Measurements from ENCODE around the gene TMEM150B. TPM values are rescaled to one million over a fixed set of nuclear protein-coding genes. Genes with fewer than 3 reads are reported as not detected.

Gene TMEM150B
- total and polyA plus RNA-seq, 2 donors: 0.48 to 1.7 TPM

- no peak for DNase-seq (ENCODE audit: extremely low spot score)
- no peaks in the 10 kb centered on the region for H3K4me1 ChIP-seq (ENCODE audit: insufficient read depth)
- no peak overlapping the region for H3K27ac ChIP-seq (ENCODE audit: low read depth)
- WGBS: 87% methylated on average over 13 of the region's 13 CpGs
- H3K36me3 ChIP-seq (ENCODE audit: insufficient read depth): no peaks in the 10 kb centered on the region
- H3K4me3 ChIP-seq (ENCODE audit: low read depth, low read length): no peak overlapping the region
These were observed 46.6 kb downstream of the TMEM150B start for GRCh38 chr19:55278391-55279135.

GRCh38 chr19:55277494-55277893 is 47.6 kb downstream of the TMEM150B start:
- no peaks in the 10 kb centered on the region for H3K4me1 ChIP-seq (ENCODE audit: insufficient read depth)
- H3K27ac ChIP-seq (ENCODE audit: low read depth): no peak overlapping the region
- H3K4me3 ChIP-seq (ENCODE audit: low read depth, low read length): no peak overlapping the region
- DNase-seq (ENCODE audit: extremely low spot score): no peak
- WGBS: 93% methylated on average over 17 of the region's 17 CpGs
- H3K36me3 ChIP-seq (ENCODE audit: insufficient read depth): no peaks in the 10 kb centered on the region

GRCh38 chr19:55276720-55277430 is 48.3 kb downstream of the TMEM150B start:
- 89% methylated on average over 15 of the region's 15 CpGs for WGBS
- no peak for DNase-seq (ENCODE audit: extremely low spot score)
- Histone ChIP-seq H3K36me3 (ENCODE audit: insufficient read depth) (no peaks in the 10 kb centered on the region), H3K4me1 (ENCODE audit: insufficient read depth) (no peaks in the 10 kb centered on the region), H3K27ac (ENCODE audit: low read depth) (no peak overlapping the region), H3K4me3 (ENCODE audit: low read depth, low read length) (no peak overlapping the region)

DNA sequence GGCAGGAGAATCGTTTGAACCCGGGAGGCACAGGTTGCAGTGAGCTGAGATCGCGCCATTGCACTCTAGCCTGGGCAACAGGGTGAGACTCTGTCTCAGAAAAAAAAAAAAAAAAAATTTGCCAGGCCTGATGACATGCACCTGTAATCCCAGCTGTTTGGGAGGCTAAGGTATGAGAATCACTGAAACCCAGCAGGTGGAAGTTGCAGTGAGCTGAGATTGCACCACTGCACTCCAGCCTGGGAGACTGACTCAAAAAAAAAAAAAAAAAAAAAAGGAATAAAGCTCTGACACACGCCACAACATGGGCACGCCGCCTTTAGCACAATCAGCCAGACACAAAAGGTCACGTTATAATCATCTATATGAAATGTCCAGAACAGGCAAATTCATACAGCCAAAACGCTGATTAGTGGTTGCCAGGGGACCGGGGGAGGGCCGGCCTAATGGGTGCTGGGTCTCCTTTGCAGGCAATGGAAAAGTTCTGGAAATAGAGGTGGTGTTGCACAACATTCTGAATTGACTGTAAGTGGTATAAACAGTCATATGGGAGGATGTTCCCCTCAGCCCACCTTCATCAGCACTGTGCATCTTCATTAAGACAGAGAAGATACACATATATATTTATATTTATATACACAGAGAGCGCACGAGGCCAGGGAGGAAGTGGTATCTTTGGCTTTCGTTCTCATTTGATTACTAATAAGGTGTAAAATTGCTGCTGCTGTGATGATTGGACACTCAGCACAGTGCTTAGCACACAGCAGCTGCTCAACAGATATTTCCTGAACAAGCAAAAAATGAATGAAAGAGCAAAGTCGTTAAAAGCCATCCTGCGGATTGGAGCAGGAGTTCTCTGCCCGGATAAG is 49.1 kb downstream of the TMEM150B start:
- H3K36me3 ChIP-seq (ENCODE audit: insufficient read depth): no peaks in the 10 kb centered on the region
- DNase-seq (ENCODE audit: extremely low spot score): no peak
- H3K4me3 ChIP-seq (ENCODE audit: low read depth, low read length): no peak overlapping the region
- H3K27ac ChIP-seq (ENCODE audit: low read depth): no peak overlapping the region
- no peaks in the 10 kb centered on the region for H3K4me1 ChIP-seq (ENCODE audit: insufficient read depth)
- 82% methylated on average over 17 of the region's 17 CpGs for WGBS

DNA sequence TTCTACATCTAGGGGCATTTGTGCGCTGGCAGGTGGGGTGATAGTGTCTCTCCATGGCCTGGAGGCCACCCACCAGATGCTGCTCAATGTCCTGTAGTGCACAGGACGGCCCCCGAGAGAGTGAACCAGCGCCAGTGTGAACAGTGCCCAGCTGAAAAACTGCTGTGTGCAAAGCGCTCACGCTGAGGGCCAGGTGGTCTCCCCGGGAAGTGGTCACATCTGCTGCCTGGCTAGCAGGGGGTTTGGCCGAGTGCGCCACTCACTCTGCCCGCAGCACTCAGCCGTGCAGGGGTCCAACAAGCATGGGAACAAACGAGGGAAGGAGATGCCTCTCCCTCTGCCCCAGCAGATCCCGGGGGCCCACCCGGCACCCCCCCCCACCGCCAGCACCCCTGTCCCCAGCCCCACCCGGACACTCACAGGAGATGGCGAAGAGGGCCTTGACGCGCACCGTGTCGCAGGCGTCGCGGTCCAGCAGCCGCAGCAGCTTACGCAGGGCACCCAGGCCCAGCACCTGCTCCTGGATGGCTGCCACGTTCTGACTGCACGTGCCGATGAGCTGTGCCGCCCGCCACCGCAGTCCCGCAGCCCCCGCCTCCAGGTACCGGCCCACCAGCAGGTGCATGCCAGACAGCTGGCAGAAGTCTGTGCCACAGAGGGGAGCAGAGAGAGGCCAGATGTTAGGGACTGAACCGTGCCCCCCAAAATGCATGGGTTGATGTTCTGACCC is 51.0 kb downstream of the TMEM150B start:
- Histone ChIP-seq H3K4me1 (ENCODE audit: insufficient read depth) (no peaks in the 10 kb centered on the region), H3K27ac (ENCODE audit: low read depth) (no peak overlapping the region), H3K36me3 (ENCODE audit: insufficient read depth) (no peaks in the 10 kb centered on the region), H3K4me3 (ENCODE audit: low read depth, low read length) (no peak overlapping the region)
- DNase-seq (ENCODE audit: extremely low spot score): no peak
- 94% methylated on average over 36 of the region's 36 CpGs for WGBS

- DNase-seq (ENCODE audit: extremely low spot score): no peak
- Histone ChIP-seq H3K36me3 (ENCODE audit: insufficient read depth) (no peaks in the 10 kb centered on the region), H3K4me1 (ENCODE audit: insufficient read depth) (no peaks in the 10 kb centered on the region), H3K27ac (ENCODE audit: low read depth) (no peak overlapping the region), H3K4me3 (ENCODE audit: low read depth, low read length) (no peak overlapping the region)
- 93% methylated on average over 18 of the region's 18 CpGs for WGBS
These were observed 53.0 kb downstream of the TMEM150B start for GRCh38 chr19:55272142-55272541.

- no peaks in the 10 kb centered on the region for H3K36me3 ChIP-seq (ENCODE audit: insufficient read depth)
- no peak for DNase-seq (ENCODE audit: extremely low spot score)
- 94% methylated on average over 25 of the region's 25 CpGs for WGBS
- H3K4me1 ChIP-seq (ENCODE audit: insufficient read depth): no peaks in the 10 kb centered on the region
- no peak overlapping the region for H3K27ac ChIP-seq (ENCODE audit: low read depth)
- no peak overlapping the region for H3K4me3 ChIP-seq (ENCODE audit: low read depth, low read length)
These were observed 54.8 kb downstream of the TMEM150B start for GRCh38 chr19:55270172-55270942.

- Histone ChIP-seq H3K4me1 (ENCODE audit: insufficient read depth) (no peaks in the 10 kb centered on the region), H3K4me3 (ENCODE audit: low read depth, low read length) (no peak overlapping the region), H3K27ac (ENCODE audit: low read depth) (no peak overlapping the region), H3K36me3 (ENCODE audit: insufficient read depth) (no peaks in the 10 kb centered on the region)
- 88% methylated on average over 8 of the region's 8 CpGs for WGBS
- no peak for DNase-seq (ENCODE audit: extremely low spot score)
These were observed 55.8 kb downstream of the TMEM150B start for GRCh38 chr19:55269299-55269698.

GRCh38 chr19:55266840-55267239 is 58.3 kb downstream of the TMEM150B start:
- no peak overlapping the region for H3K27ac ChIP-seq (ENCODE audit: low read depth)
- H3K4me1 ChIP-seq (ENCODE audit: insufficient read depth): no peaks in the 10 kb centered on the region
- 97% methylated on average over 4 of the region's 4 CpGs for WGBS
- H3K4me3 ChIP-seq (ENCODE audit: low read depth, low read length): no peak overlapping the region
- no peak for DNase-seq (ENCODE audit: extremely low spot score)
- no peaks in the 10 kb centered on the region for H3K36me3 ChIP-seq (ENCODE audit: insufficient read depth)

- H3K4me3 ChIP-seq (ENCODE audit: low read depth, low read length): no peak overlapping the region
- H3K36me3 ChIP-seq (ENCODE audit: insufficient read depth): no peaks in the 10 kb centered on the region
- WGBS: 98% methylated on average over 3 of the region's 3 CpGs
- no peak for DNase-seq (ENCODE audit: extremely low spot score)
- H3K27ac ChIP-seq (ENCODE audit: low read depth): no peak overlapping the region
- H3K4me1 ChIP-seq (ENCODE audit: insufficient read depth): no peaks in the 10 kb centered on the region
These were observed 58.7 kb downstream of the TMEM150B start for GRCh38 chr19:55266404-55266803.

GRCh38 chr19:55265723-55266386 is 59.3 kb downstream of the TMEM150B start:
- Histone ChIP-seq H3K36me3 (ENCODE audit: insufficient read depth) (no peaks in the 10 kb centered on the region), H3K4me1 (ENCODE audit: insufficient read depth) (no peaks in the 10 kb centered on the region), H3K4me3 (ENCODE audit: low read depth, low read length) (no peak overlapping the region), H3K27ac (ENCODE audit: low read depth) (no peak overlapping the region)
- WGBS: 95% methylated on average over 12 of the region's 12 CpGs
- no peak for DNase-seq (ENCODE audit: extremely low spot score)

DNA sequence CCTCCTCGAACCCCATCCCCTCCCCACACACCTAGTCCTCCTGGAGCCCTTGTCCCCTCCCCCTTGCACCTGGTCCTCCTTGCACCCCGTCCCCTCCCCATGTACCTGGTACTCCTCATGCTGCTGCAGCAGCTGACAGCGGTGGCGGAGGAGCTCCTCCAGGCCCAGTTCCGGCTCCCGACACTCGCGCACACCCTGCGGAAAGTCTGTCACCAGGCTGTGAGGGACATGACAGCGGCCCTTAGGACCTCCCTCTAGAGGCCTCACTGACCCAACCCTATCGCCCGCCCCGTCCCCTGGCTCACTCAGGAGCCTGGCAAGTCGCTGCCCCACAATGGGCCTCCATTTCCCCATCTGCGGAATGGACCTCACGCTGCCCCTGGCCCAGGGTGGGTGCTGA is 60.0 kb downstream of the TMEM150B start:
- DNase-seq (ENCODE audit: extremely low spot score): no peak
- Histone ChIP-seq H3K4me3 (ENCODE audit: low read depth, low read length) (no peak overlapping the region), H3K36me3 (ENCODE audit: insufficient read depth) (no peaks in the 10 kb centered on the region), H3K4me1 (ENCODE audit: insufficient read depth) (no peaks in the 10 kb centered on the region), H3K27ac (ENCODE audit: low read depth) (no peak overlapping the region)
- 91% methylated on average over 16 of the region's 16 CpGs for WGBS

All from urinary bladder (tissue), 4 donors.